ENCODE data around the gene NDUFV1. TPM values are rescaled to one million over a fixed set of nuclear protein-coding genes. Genes with fewer than 3 reads are reported as not detected.

Gene NDUFV1
- total and polyA plus RNA-seq, 9 of the 15 experiments (the other 6 are each of a cell fraction or from before 2014, with no cell fraction given): 10.8 to 423 (median 209) TPM

DNA sequence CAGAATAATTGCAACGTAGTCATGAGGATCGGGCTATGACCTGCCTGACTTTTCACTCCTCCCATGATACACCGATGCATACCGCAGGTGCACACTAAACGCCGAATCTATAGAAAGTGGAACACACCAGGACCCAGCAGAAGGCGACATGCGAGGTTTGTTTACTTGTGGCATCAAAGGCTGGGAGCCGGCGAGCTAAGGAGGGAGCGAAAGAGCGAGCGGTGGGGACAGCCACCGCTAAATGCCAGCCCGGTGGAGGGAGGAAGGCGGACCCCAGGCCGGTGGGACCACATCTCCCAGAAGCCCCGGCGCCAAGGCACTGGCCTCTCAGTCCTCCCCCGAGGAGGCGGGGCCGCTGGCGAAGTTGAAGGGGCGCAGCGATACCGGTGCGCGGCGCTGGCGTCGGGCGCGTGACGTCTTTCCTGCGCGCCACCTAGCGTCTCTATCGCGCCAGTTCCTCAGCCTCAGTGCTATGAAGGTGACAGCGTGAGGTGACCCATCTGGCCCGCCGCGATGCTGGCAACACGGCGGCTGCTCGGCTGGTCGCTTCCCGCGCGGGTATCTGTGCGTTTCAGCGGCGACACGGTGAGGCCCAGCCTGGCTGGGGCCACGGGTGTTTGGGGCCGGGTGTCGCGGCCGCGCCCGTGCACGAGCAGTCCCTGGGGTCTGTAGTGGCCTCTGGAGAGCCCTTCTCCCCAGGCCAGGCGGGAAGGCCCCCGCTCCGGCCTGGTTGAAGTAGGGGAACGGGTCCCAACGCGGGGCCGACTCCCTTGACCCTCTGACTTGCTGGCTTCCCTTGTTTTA is at the start of gene NDUFV1 (continued):
- TF ChIP-seq, protein P1, sequence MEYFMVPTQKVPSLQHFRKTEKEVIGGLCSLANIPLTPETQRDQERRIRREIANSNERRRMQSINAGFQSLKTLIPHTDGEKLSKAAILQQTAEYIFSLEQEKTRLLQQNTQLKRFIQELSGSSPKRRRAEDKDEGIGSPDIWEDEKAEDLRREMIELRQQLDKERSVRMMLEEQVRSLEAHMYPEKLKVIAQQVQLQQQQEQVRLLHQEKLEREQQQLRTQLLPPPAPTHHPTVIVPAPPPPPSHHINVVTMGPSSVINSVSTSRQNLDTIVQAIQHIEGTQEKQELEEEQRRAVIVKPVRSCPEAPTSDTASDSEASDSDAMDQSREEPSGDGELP (CRISPR knock-in tag; IDR thresholded peaks at IDR 0.05; ENCODE audit: borderline replicate concordance): peak; percentile 90
- no peak for TF ChIP-seq PHTF2 (CRISPR knock-in tag; IDR thresholded peaks at IDR 0.05)
- no peak for TF ChIP-seq PYGO2 (tag; IDR thresholded peaks at IDR 0.05)
- 0 out of 2 replicates have a peak, but pooled peaks have one; percentile 74 for TF ChIP-seq KLF13 (tag; IDR thresholded peaks at IDR 0.05; ENCODE audit: borderline replicate concordance, low read depth)
- no peak for TF ChIP-seq SRSF7 (optimal IDR thresholded peaks at IDR 0.05; ENCODE audit: low read depth, low read length)
- TF ChIP-seq ZNF830 (CRISPR knock-in tag; IDR thresholded peaks at IDR 0.05): no peak
- TF ChIP-seq, protein P2, sequence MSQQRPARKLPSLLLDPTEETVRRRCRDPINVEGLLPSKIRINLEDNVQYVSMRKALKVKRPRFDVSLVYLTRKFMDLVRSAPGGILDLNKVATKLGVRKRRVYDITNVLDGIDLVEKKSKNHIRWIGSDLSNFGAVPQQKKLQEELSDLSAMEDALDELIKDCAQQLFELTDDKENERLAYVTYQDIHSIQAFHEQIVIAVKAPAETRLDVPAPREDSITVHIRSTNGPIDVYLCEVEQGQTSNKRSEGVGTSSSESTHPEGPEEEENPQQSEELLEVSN (IDR thresholded peaks at IDR 0.05; ENCODE audit: borderline replicate concordance in 1 of 2, extremely low read depth in 1 of 2, insufficient read depth in 1 of 2, insufficient read length in 1 of 2, low read depth in 1 of 2, low read length in 1 of 2, poor library complexity in 1 of 2, severe bottlenecking in 1 of 2): peak; percentile 26 to 49
- 0 out of 2 replicates have a peak, but pooled peaks have one; percentile 36 for TF ChIP-seq SMC3 (conservative IDR thresholded peaks at IDR 0.05; ENCODE audit: insufficient read depth, low read depth, low read length)
- no peak for TF ChIP-seq SMAD1 (IDR thresholded peaks at IDR 0.05; ENCODE audit: low read depth, low read length, partially characterized antibody)
- TF ChIP-seq FOXM1 (IDR thresholded peaks at IDR 0.05; ENCODE audit: low read depth): no peak
- no peak for TF ChIP-seq FOXM1 (CRISPR knock-in tag; IDR thresholded peaks at IDR 0.05; ENCODE audit: low read depth)
- TF ChIP-seq, protein P3, sequence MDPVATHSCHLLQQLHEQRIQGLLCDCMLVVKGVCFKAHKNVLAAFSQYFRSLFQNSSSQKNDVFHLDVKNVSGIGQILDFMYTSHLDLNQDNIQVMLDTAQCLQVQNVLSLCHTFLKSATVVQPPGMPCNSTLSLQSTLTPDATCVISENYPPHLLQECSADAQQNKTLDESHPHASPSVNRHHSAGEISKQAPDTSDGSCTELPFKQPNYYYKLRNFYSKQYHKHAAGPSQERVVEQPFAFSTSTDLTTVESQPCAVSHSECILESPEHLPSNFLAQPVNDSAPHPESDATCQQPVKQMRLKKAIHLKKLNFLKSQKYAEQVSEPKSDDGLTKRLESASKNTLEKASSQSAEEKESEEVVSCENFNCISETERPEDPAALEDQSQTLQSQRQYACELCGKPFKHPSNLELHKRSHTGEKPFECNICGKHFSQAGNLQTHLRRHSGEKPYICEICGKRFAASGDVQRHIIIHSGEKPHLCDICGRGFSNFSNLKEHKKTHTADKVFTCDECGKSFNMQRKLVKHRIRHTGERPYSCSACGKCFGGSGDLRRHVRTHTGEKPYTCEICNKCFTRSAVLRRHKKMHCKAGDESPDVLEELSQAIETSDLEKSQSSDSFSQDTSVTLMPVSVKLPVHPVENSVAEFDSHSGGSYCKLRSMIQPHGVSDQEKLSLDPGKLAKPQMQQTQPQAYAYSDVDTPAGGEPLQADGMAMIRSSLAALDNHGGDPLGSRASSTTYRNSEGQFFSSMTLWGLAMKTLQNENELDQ (CRISPR knock-in tag; IDR thresholded peaks at IDR 0.05; ENCODE audit: borderline replicate concordance): no peak
- peak; percentile 83 for TF ChIP-seq TAF1 (IDR thresholded peaks at IDR 0.05; ENCODE audit: control insufficient read depth, extremely low read depth, insufficient read depth, low read length, severe bottlenecking)
- no peak for TF ChIP-seq ZNF140 (CRISPR knock-in tag; IDR thresholded peaks at IDR 0.05)
- TF ChIP-seq KLF16 (IDR thresholded peaks at IDR 0.05): no peak
- no peak for TF ChIP-seq PURB (CRISPR knock-in tag; IDR thresholded peaks at IDR 0.05; ENCODE audit: low read depth)
- TF ChIP-seq ZFP30 (CRISPR knock-in tag; IDR thresholded peaks at IDR 0.05; ENCODE audit: borderline replicate concordance): no peak
- TF ChIP-seq POLR2AphosphoS2 (IDR thresholded peaks at IDR 0.05; ENCODE audit: low read length): no peak
- no peak for TF ChIP-seq PCBP1 (IDR thresholded peaks at IDR 0.05; ENCODE audit: low read depth, low read length, poor library complexity, severe bottlenecking)
- peak; percentile 54 to 64; a peak in 2 of 4 replicates for TF ChIP-seq FOXK2 (conservative IDR thresholded peaks at IDR 0.05 in 1 of 2, IDR thresholded peaks at IDR 0.05 in 1 of 2; ENCODE audit: low read depth in 2 of 2)
- no peak for TF ChIP-seq GTF2F1 (IDR thresholded peaks at IDR 0.05; ENCODE audit: low read depth, low read length)
- 0 out of 2 replicates have a peak, but pooled peaks have one; percentile 21 for TF ChIP-seq TARDBP (IDR thresholded peaks at IDR 0.05)
- TF ChIP-seq ZNF445 (CRISPR knock-in tag; IDR thresholded peaks at IDR 0.05; ENCODE audit: low read depth): no peak
- TF ChIP-seq E2F3 (CRISPR knock-in tag; IDR thresholded peaks at IDR 0.05): 0 out of 2 replicates have a peak, but pooled peaks have one; percentile 54
